ENCODE measurements around the gene ZNF592.
"Not testable (repeated sequence)": the region's sequence is repeated elsewhere in the genome, so short reads cannot be mapped to it uniquely, and the experiment has no call there.

ZNF592 gene

DNA sequence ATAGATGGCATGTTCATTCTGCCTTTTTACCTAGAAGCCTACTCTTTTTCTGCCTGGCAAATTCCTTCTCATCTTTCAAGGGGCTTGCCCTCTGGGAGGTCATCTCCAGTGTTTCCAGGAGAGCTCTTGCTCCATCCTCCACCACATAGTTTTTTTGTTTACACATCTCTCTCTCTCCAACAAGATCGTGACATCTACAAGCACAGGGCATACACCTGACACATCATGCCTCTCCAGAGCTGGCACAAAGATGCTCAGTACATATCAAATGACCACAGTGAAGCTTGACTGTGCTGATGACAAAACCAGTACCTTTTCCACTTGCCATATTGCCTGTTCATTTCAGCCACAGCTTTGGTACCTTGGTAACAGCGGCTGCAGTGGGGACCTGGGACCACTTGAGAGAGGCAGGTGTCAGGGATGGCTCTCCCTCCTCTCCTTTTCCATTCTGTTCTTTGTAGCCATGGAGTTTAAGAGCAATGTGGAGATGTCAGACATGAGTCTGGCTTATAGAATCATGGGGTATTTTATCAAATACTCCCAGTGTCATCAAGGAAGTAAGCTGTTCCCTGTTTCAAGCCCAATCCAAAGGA is 84.2 kb downstream of the ZNF592 start:
- DNase-seq, result no peak

DNA sequence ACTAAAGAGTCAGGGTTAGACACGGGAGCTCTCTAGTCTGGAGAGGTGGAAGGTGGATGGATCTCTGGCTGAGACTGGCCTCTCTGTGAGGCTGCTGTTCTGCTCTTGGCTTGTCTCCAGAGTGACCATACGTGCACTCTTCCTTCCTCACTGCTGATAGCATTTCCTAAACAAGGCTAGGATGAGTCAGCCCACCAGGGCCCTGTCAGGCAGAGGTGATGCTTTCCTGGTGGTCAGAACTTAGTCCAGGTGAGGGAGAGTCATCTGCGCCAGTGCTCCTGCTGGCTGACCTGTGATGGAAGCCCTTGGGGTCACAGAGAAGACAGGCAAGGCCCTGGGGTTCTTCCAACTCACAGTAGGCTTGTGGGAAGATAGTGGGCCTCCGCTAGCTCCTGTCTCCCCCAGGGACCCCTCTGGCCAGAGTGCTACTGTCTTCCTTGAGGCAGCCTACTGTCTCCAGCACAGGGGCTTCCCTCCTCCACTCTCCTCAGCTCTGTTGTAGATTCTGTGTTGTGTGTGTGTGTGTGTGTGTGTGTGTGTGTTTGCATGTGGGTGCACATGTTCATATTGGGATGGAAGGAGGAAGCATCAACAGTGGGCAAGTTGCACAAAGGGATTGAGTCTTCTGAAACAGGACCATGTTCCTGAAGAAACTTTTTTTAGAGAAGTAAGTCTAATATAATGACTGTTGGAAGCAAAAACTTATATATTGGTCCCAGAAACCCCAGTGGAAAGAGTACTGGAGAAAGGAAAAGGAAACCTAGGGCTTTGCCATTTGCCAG is 85.2 kb downstream of the ZNF592 start:
- no peak for DNase-seq

DNA sequence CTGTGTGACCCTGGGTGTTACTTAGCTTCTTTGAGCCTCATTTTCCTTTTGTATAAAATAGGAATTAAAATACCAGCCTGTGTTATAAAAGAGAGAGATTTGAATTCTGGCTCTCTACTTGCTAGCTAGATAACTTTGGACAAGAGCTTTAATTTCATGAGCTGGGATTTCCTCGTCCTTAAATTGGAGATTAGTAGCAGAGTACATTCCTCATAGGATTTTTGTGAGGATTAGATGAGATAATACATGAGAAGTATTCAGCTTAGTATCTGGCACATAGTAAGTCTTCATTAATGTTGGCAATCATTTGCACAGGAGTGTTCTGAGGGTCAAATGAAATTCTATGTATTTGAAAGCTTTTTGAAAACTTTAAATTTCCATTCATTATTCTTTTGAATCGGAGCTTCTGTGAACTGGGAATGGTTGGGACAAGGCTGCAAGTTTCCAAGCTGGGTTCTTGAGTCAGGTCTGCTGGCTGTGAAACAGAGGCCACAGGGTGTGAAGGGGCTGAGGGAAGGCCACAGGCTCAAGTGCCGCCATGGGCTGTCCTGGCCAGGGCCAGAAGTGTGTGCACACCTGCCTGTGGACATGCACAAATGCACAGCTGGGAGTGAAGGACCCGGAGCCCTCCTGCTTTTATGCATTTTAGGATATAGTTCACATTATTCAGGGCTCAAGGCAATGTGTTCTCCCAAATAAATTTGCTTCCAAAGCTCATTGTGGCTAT is 86.0 kb downstream of the ZNF592 start:
- DNase-seq, result no peak

DNA sequence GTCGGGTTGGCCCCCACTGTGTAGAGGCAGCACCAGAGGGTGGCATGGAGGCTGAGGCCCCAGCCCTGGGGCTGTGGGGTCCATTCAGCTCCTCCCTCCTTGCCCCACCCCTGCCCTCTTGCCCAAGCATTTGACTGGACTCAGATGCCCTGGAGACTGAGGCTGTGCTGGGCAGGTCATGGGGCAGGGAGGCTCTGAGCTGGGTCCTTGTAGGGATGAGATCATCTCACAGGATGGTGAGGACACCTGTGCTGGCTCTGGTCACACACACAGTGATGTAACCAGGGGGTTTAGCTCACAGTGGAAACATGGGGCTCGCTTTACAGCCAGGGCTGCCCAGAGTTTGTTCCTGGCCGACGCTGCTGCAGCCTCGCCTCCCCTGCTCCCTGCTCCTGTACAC is 86.6 kb downstream of the ZNF592 start:
- no peak for DNase-seq

DNA sequence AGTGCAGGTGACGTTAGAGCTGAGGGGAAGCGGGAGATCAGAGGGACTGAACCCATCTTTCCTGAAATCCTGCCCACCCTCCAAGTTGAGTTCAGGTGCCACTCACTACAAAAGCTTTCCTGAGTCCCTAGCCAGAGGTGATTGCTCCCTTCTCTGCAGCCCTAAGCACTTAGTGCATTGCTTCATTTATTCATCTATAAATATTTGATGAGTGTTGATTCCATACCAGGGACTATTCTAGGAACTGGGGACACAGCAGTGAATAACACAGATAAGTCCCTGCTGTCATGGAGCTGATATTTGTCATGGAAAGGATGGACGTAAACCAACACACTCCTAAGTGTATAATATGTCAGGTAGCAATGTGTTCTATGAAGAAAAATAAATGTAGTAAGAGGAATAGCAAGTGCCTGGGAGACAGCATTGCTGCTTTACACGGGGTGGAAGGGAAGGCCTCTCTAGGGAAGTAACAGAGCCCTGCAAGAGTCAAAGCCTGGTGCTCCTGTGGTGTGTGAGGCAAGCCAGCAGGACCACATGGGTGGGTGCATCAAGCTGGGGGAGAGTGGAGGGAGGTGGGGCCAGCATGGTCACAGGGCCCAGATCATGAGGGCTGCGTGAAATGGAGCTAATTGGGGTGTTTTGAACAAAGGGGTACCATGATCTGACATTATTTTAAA is 87.4 kb downstream of the ZNF592 start:
- no peak for DNase-seq

DNA sequence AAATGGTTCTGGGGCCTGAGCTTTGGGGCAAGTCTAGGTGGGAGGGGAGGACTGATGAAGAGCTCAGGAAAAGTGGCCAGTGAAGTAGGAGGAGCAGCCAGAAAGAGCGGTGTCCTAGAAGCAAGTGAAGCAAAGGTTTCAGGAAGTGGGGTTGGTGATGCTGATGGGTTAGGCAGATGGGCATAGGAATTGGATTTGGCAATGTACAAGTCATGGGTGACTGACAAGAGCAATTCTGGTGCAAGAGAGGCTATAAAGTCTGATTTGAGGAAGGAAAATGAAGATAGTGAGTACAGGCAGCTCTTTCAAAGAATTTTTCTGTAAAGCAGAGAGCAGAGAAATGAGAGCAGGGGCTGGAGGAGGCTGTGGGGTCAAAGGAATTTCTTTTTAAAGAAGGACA is 88.5 kb downstream of the ZNF592 start:
- DNase-seq, result no peak

DNA sequence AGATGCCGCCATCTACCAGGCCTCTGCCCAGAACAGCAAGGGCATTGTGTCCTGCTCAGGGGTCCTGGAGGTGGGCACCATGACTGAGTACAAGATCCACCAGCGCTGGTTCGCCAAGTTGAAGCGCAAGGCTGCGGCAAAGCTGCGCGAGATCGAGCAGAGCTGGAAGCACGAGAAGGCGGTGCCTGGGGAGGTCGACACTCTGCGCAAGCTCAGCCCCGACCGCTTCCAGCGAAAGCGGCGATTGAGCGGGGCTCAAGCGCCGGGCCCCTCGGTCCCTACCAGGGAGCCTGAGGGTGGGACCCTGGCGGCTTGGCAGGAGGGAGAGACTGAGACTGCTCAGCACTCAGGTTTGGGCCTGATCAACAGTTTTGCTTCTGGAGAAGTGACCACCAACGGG is 91.3 kb downstream of the ZNF592 start:
- no peak for DNase-seq

DNA sequence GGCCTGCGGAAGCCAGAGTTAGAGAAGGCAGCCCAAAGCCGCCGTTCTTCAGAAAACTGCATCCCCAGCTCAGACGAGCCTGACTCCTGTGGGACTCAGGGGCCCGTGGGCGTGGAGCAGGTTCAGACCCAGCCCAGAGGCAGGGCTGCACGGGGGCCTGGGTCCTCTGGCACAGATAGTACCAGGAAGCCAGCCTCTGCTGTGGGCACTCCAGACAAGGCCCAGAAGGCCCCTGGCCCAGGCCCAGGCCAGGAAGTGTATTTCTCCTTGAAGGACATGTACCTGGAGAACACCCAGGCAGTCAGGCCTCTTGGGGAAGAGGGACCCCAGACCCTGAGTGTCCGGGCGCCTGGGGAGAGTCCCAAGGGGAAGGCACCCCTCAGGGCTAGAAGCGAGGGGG is 91.9 kb downstream of the ZNF592 start:
- no peak for DNase-seq

DNA sequence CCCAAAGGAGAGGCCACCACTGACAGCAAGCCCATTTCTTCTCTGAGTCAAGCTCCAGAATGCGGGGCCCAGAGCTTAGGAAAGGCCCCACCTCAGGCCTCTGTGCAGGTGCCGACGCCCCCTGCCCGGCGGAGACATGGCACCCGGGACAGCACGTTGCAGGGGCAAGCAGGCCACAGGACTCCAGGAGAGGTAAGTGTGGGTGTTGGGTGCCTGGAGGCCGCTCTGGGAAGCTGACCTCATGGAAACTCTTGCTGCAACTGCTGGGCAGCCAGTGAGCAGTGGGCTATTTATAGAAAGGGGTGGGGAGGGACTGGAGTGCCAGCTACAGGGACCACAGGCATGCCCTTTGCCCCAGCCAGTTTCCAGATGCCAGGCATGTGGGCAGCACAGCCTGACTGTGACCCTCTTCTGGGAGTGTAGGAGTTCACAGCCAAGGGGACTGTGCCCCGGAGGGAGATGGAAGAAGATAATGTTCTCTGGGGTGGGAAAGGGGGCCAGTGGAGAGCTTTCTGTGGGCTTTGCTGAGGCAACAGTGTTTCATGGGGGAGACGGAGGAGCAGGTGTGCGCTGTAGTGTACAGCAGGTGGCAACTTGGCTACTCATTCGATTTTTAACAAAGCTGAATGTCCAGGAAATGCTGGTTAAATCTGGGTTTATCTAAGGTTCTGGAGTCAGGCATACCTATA is 92.5 kb downstream of the ZNF592 start:
- peak; percentile 71 for DNase-seq

DNA sequence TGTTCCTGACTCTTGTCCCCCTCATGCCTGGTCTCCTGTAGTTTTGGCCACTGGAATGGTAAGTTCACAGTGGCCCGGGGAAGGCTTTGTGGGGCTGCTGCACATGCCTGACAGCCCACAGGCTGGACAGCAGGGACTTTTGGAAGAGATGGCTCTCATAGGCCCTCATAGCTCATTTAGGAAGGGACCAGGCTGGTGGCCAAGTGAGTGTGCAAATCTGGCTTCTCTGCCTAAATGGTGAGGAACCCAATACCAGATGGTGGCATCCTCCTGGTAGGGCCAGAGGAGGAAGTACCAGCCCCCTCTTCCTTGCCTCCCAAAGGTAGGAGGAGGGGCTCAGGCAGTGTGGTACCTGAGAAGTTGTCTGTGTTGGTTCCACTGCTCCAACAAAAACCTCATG is 94.4 kb downstream of the ZNF592 start:
- no peak for DNase-seq

DNA sequence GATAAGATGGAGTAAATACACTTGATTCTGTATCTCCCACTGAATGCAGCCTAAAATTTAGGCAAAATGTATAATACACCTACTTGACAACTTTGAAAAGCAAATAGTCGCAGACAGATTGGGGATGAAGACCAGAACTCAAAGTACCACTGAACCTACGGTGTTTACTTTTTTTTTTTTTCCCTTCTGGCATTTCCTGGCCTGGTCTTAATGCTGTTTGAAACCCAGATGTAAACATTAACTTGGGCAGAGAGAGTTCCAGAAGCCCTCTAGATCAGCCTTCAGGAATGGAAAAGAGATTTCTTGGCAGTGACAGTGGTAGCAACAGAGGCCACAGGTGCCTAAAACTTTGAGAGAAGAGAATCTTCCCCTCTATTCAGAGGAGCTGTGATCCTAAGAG is 96.6 kb downstream of the ZNF592 start:
- no peak for DNase-seq

DNA sequence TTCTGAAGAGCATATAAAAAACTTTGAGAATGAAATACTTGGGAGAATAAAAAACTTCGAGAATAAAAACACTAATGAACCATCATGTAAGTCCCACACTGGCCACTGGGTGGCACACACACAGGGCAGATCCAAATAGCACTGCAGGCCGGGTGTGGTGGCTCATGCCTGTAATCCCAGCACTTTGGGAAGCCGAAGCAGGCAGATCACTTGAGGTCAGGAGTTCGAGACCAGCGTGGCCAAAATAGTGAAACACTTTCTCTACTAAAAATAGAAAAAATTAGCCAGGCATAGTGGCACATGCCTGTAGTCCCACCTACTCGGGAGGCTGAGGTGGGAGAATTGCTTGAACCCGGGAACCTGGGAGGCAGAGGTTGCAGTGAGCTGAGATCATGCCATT is 97.2 kb downstream of the ZNF592 start:
- DNase-seq, result not testable (repeated sequence)

DNA sequence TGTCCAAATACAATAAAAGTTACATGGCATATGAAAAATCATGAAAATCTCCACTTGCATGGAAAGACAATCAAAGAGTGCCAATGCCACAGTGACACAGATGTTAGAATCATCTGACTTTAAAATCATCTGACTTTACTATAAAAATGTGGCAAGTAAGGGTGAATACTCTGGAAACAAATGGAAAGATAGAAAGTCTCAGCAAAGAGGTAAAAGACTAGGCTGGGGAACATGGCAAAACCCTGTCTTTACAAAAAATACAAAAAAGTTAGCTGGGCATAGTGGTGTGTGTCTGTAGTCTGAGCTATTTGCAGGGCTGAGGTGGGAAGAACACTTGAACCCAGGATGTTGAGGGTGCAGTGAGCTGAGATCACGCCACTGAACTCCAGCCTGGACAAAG is 97.9 kb downstream of the ZNF592 start:
- DNase-seq, result no peak

DNA sequence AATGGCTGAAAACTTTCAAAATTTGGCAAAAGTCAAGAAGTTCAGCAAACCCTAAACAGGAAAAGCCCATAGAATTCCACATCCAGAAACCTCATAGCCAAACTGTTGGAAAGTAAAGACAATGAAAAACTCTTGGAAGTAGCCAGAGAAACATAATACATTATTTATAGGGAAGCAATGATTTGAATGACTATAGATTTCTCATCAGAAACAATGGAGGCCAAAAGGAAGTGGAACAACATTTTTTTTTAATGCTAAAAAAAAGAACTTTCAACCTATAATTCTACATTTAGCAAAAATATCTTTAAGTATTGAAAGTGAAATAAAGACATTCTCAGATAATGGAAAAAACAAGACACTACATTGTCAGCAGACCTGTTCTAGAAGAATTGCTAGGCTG is 99.0 kb downstream of the ZNF592 start:
- no peak for DNase-seq

DNA sequence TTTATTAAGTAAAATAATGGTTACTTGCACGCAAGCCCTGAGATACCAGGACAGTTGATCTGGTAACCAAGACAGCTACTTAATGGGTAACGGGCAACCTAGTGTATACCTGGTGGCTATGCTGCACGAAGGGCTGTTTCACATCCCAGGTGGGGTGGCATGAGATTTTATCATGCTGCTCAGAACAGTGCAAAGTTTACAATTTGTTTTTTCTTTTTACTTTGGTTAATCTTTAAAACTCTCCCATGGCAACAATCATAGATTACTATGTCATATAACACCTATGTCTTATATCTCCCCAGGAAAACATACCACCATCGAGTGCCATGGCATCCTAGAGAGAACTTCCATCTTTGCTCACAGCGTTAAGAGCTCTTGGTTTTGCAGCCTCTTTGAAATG is 103.8 kb downstream of the ZNF592 start:
- no peak for DNase-seq

DNA sequence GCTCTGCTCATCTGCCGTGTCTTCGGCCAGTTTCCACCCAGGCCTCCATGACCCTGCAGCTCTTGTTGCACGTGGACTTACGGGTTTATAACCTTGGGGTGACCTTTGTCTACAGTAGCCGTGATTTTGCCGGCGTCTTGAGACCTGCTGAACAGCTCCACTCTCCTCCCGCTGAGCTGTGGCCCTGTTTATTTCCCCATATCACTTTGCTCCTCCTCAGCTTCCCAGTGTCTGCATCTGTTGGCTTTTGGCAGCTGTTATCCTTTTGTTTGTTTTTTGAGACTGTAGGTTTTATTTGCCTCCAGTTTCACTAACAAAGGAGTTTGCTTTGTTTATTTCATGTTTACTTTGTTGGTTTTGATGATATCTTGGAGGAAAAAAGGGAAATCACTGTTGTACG is 106.7 kb downstream of the ZNF592 start:
- no peak for DNase-seq

DNA sequence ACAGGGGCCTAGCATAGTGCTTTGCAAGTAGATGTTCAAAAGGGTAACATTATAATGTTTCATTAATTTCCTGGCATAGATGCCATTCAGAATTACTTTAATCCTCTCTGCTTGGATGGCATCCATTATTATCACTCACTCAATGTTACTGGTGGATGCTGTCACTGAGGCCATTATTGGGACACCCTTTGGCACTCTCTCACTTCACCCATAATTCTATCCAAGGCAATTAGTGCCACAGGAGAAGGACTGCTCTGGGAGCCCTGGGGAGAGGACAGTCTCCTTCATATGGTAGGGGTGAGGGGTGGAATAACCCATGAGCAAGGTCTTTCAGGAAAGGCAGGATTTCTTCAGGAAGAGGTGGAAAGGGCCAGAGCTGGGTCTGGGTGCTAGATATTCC is 107.4 kb downstream of the ZNF592 start:
- DNase-seq, result no peak
